Transverse colon (tissue), 4 donors: ENCODE measurements around the gene TRMT2A.

Experiments
- EP300 ChIP-seq: sonication (generic); formaldehyde crosslinking; IDR thresholded peaks from one replicate; pipeline ENCODE4 v1.6.1; 2017; ENCODE audit warnings: antibody characterized with exemption, low read depth
- POLR2A ChIP-seq: fragments of 450-650 bp; IDR thresholded peaks from one replicate; pipeline ENCODE4 v1.6.1; 2016; ENCODE audit warnings: antibody characterized with exemption, mild to moderate bottlenecking, moderate library complexity
- POLR2AphosphoS5 ChIP-seq, 3 donors: sonication (generic); formaldehyde crosslinking; IDR thresholded peaks; one replicate each; pipeline ENCODE4 v1.6.1; 2016; ENCODE audit warnings: antibody characterized with exemption in 3 of 3
- TF ChIP-seq, protein P1 (sequence below), 5 experiments: fragments of 200-600 bp in 3 of 5; fragments of 450-650 bp in 2 of 5; sonication (generic) in 3 of 5; IDR thresholded peaks; 1 replicate in 2 of 5; 2 replicates in 3 of 5; pipeline ENCODE4 v1.5.1; 2016 to 2017; ENCODE audit warnings: antibody characterized with exemption in 5 of 5, inconsistent platforms in 3 of 5, mild to moderate bottlenecking in 2 of 5, moderate library complexity in 1 of 5

DNA sequence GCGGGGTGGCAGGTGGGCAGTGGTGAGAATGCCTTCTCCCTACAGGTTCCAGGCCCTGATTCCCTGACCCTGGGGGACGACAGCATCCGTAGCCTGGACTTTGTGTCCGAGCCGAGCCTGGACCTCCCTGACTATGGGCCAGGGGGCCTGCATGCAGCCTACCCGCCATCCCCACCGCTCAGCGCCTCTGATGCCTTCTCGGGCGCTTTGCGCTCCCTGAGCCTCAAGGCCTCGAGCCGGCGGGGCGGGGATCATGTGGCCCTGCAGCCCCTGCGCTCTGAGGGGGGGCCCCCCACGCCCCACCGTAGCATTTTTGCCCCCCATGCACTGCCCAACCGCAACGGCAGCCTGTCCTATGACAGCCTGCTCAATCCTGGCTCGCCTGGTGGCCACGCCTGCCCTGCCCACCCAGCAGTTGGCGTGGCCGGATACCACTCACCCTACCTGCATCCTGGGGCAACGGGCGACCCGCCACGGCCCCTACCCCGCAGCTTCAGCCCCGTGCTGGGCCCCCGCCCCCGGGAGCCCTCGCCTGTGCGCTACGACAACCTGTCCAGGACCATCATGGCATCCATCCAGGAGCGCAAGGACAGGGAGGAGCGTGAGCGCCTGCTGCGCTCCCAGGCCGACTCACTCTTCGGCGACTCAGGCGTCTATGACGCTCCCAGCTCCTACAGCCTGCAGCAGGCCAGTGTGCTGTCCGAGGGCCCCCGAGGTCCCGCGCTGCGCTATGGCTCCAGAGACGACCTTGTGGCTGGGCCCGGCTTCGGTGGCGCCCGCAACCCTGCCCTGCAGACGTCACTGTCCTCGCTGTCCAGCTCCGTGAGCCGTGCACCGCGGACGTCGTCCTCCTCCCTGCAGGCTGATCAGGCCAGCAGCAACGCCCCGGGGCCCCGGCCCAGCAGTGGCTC is 25.9 kb upstream of the TRMT2A start:
- TF ChIP-seq POLR2A (no peak), POLR2AphosphoS5 (IDR thresholded peaks at IDR 0.05) (no peak), EP300 (no peak)
- TF ChIP-seq, protein P1, sequence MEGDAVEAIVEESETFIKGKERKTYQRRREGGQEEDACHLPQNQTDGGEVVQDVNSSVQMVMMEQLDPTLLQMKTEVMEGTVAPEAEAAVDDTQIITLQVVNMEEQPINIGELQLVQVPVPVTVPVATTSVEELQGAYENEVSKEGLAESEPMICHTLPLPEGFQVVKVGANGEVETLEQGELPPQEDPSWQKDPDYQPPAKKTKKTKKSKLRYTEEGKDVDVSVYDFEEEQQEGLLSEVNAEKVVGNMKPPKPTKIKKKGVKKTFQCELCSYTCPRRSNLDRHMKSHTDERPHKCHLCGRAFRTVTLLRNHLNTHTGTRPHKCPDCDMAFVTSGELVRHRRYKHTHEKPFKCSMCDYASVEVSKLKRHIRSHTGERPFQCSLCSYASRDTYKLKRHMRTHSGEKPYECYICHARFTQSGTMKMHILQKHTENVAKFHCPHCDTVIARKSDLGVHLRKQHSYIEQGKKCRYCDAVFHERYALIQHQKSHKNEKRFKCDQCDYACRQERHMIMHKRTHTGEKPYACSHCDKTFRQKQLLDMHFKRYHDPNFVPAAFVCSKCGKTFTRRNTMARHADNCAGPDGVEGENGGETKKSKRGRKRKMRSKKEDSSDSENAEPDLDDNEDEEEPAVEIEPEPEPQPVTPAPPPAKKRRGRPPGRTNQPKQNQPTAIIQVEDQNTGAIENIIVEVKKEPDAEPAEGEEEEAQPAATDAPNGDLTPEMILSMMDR (IDR thresholded peaks at IDR 0.05) = no peak
